Subcutaneous adipose tissue (tissue), 4 donors: ENCODE data around the gene NT5M. TPM values are rescaled to one million over a fixed set of nuclear protein-coding genes. Genes with fewer than 3 reads are reported as not detected.

ENCODE experiments used
- total RNA-seq, 4 donors: library from RNA; depleted of rRNA; stranded (reverse); fragments of >200 nt; gene quantifications; one replicate each; pipeline ENCODE4 v1.1.0, GENCODE V29; 2016
- TF ChIP-seq, protein P1 (sequence below): fragments of 450-650 bp; IDR thresholded peaks from one replicate; pipeline ENCODE4 v1.5.1; 2016; ENCODE audit warnings: low read depth, mild to moderate bottlenecking, control low read depth, antibody characterized with exemption, moderate library complexity

Gene NT5M
- total RNA-seq, 4 donors from 2014 or later, result 2.1 to 2.6 (median 2.4) TPM

DNA sequence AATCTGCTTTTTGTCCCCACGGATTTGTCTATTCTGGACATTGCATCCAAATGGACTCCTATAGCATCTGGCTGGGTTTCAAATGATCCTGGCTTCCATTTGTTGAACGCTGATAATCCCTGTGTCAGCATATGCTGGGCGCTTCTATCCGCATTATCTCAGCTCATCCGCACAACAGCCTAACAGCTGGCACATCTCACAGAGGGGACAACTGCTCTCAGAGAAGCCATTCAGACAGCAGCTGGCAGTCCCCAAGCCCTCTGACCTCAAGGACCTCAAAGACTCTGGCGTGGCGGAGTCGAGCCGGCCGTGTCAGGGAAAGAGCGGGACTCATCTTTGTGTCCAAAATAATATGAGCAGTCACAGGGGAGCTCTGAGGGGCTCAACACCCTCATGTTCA is 82.3 kb downstream of the NT5M start:
- TF ChIP-seq, protein P1, sequence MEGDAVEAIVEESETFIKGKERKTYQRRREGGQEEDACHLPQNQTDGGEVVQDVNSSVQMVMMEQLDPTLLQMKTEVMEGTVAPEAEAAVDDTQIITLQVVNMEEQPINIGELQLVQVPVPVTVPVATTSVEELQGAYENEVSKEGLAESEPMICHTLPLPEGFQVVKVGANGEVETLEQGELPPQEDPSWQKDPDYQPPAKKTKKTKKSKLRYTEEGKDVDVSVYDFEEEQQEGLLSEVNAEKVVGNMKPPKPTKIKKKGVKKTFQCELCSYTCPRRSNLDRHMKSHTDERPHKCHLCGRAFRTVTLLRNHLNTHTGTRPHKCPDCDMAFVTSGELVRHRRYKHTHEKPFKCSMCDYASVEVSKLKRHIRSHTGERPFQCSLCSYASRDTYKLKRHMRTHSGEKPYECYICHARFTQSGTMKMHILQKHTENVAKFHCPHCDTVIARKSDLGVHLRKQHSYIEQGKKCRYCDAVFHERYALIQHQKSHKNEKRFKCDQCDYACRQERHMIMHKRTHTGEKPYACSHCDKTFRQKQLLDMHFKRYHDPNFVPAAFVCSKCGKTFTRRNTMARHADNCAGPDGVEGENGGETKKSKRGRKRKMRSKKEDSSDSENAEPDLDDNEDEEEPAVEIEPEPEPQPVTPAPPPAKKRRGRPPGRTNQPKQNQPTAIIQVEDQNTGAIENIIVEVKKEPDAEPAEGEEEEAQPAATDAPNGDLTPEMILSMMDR, result no peak

DNA sequence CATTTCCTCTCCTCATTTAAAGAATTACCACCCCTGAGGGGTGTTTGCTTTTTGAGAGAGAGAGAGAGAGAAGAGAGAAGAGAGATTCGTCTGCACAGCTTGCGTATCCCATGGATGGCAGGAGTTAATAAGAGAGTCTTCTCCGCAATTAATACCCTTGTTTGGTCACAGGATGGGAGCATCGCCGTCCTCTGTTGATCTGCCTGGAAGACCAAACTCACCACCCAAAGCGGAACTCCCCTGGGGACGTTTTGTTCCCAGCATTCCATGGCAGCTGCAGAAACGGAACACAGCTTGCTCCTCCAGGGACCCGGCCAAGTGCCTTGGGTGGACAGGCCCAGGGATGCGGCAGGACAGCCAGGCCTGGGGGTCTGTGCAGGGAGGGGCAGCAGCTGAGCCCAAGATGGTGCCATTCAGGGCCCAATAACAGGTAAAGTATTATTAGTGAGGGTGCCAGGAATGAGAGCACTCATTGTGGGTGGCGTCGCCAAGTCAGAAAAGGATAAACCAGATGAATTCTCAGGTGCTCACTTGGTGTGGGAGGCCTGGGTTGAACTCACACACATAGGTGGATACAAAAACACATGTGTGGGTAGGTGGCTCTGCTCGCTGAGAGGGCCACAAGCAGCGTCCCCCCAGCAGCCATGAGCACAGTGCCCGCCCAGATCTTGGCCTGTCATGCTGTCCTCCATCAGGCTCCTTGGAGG is 83.1 kb downstream of the NT5M start:
- TF ChIP-seq, protein P1, result no peak

DNA sequence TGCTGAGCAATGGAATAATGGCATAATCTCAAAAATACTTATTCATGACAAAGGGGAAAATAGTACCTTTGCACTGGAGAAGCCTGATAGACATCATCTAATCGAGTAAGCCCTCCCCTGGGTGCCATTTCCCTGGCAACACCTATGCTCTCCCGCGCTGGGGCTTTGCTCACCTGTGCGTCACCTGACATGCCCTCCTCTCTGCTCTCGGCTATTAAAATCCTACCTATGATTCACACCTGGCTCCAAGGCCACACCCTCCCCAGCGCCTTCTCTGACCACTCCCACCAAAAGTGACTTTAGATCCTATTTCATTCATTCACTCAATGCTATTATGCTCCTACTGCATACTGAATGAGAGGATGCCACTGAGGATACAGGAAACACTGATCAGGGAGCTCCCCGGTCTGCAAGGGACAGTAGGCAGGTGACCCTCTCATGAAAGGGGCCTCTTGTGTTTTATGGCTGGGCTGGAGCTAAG is 83.9 kb downstream of the NT5M start:
- TF ChIP-seq, protein P1, result no peak

DNA sequence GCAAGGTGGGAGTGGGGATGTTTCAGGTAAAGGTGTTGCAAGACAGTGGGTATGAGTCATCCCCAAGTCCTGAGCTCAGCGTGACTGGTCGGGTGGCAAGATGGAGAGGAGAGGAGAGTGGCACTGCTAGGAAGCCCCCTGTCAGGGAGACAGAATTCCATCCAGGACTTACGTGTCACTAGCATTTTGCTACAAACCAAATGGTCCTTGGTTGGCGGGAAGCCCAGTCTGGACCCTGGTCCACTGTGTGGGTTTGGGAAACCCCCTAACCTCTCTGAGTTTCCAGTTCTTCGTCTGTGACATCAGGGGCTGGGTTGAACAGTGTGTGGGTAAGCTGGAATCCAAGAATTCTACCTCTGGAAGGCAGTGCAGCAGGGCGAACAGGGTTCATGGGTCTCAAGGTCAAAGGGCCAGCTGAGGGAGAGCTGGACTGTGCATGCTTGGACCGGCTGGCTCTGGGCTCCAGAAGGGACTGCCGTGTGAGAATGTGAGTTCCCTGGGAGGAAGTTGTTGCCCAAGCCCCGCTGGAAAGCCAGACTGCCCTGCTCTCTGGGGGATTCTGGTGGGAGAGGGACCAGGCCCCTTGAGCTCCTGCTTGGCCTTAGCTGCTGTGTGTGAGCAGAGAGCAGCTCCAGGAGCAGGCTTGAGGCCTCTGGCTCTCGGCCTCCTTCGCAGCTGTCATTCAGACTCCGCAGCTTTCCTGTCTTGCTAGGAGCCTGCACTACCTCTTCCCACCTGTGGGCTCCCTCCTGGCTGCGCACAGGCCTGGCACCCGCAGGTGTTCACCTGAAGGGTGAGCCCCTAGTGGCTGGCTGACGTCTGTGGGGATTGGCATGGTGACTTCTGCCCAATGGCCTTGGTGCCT is 84.6 kb downstream of the NT5M start:
- TF ChIP-seq, protein P1, result no peak

DNA sequence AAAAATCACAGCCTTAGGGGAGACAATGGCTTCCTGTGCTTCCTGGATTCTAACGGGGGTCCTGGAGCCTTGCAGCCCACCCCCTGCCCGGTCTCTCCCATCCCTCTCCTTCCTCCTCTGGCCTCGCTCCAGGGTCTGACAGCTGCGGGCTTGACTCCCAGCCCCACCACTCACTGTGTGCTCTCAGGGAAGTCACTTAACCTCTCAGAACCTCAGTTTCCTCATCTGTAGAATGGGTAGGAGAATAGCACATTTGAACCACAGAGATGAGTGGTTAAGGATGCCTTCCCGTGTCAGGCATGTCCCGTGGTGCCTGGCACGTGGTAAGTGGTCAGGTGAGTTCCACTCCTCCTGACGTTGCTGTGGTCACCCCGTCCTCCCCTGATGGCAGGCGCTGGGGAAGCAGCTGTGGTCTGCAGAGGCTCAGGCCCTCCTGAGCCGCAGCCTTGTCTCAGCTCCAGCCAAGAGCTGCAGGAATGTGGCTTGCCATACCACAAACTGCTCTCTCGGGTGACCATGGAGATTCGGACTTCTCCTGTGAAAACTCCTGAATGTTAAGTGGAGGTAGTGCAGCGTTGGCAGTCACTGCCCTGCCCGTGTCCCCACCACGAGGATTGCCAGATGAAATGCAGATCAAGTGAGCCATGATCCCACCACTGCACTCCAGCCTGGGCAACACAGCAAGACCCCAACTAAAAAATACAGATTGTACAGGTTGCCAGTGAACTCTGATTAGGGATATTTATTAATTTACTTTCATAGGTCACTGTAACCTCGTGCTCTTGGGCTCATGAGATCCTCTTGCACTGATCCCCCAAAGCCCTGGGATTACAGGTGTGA is 85.7 kb downstream of the NT5M start:
- TF ChIP-seq, protein P1, result no peak

DNA sequence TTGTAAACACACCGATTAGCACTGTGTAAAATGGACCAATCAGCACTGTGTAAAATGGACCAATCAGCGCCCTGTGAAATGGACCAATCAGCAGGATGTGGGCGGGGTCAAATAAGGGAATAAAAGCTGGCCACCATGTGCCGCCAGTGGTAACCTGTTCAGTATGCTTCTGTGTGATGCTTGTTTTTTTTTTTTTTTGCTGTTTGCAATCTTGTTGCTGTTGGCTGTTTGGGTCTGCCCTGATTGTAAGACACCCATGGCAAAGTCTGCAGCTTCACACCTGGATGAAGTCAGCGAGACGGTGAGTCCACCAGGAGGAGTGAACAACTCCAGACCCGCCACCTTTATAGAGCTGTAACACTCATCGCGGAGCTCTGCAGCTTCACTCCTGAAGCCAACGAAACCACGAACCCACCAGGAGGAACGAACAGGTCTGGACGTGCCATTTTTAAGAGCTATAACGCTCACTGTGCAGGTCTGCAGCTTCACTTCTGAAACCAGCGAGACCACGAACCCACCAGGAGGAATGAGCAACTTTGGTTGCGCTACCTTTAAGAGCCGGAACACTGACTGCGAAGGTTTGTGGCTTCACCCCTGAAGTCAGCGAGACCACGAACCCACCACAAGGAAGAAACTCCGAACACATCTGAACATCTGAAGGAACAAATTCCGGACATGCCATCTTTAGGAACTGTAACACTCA is 88.6 kb downstream of the NT5M start:
- TF ChIP-seq, protein P1, result no peak
